ENCODE data around the gene TUFM. TPM values are rescaled to one million over a fixed set of nuclear protein-coding genes. Genes with fewer than 3 reads are reported as not detected.
A peak's percentile ranks its signal among the peaks of the same experiment; 100 is the strongest.

TUFM gene
- total and polyA plus RNA-seq, 2 experiments from 2014 or later: 192 to 248 TPM

DNA sequence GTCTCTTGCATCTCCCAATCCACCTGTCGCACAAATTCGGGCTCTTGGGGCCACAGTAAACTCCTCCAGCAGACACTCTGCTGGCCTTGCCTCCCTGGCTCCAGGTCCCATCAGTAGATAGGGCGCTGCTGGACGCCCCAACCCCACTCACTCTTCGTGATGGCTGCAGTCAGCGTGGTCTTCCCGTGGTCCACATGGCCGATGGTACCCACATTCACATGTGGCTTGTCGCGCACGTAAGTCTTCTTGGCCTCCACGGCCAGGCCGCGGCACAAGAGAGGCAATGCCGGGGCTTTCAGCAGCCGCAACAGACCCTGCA lies 428 bp downstream of the TUFM start (continued):
- TF ChIP-seq POLR2AphosphoS5 (IDR thresholded peaks at IDR 0.05; ENCODE audit: low read depth): no peak

DNA sequence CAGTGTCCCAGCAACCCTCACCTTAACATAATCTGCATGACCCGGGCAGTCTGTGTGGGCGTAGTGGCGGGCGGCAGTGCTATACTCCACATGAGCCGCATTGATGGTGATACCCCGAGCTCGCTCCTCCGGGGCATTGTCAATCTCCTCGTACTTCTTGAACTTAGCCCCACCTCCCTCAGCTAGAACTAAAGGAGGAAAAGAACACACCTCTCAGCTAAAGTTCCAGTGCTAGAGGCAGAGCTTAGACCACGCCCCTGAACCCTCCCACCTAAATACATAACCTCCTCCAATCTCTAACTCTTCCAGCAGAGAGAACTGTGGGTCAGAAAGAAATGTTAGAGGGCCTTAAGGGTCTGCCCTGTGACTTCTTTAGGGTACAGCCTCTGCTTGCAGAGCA lies 855 bp downstream of the TUFM start:
- peaks cover 23% of the 10 kb centered on the region for H3K36me3 ChIP-seq (ENCODE audit: insufficient read depth)
- DNase-seq (ENCODE audit: low spot score): peak; percentile 61

More for the DNA sequence above, 855 bp downstream of the TUFM start:
- peaks cover 7% of the 10 kb centered on the region for H4K20me1 ChIP-seq (replicated peaks; ENCODE audit: insufficient read depth)
- no peaks in the 10 kb centered on the region for H3K27me3 ChIP-seq (ENCODE audit: insufficient read depth)
- Mint-ChIP-seq H3K27ac (peak overlapping the region; percentile 96; the same call in 1 of the 2 replicates), H3K4me1 (peaks cover 10% of the 10 kb centered on the region; the same call in 2 of the 3 replicates), H3K9me3 (no peaks in the 10 kb centered on the region), H3K27me3 (ENCODE audit: insufficient read depth, low read depth, poor library complexity) (peaks cover 15% of the 10 kb centered on the region), H3K36me3 (ENCODE audit: low read depth) (peaks cover 51% of the 10 kb centered on the region), H3K4me3 (peak overlapping the region; percentile 98)
- H3K4me1 ChIP-seq (ENCODE audit: insufficient read depth): peaks cover 9% of the 10 kb centered on the region; the same call in 1 of the 2 replicates
- H3K4me3 ChIP-seq: peak overlapping the region; percentile 95
- no peak overlapping the region for H2AFZ ChIP-seq
- peak overlapping the region; percentile 98 for H3K4me2 ChIP-seq
- peaks cover 15% of the 10 kb centered on the region for H3K79me2 ChIP-seq (replicated peaks; ENCODE audit: insufficient read depth)
- peaks cover 19% of the 10 kb centered on the region; the same call in 1 of the 2 replicates for H3F3A ChIP-seq (replicated peaks; ENCODE audit: low read depth)
- TF ChIP-seq ZNF331 (CRISPR knock-in tag; IDR thresholded peaks at IDR 0.05; ENCODE audit: low read depth) (no peak), NANOG (IDR thresholded peaks at IDR 0.05; ENCODE audit: borderline replicate concordance) (no peak), JUNB (IDR thresholded peaks at IDR 0.05; ENCODE audit: unreplicated experiment) (no peak), CREB1 (CRISPR knock-in tag; IDR thresholded peaks at IDR 0.05; ENCODE audit: low read depth) (no peak), EZH2 (IDR thresholded peaks at IDR 0.05; ENCODE audit: low read depth, unreplicated experiment) (no peak), ZNF114 (CRISPR knock-in tag; IDR thresholded peaks at IDR 0.05) (no peak), EZH2phosphoT487 (IDR thresholded peaks at IDR 0.05; ENCODE audit: unreplicated experiment) (no peak), STAT1 (IDR thresholded peaks at IDR 0.05; ENCODE audit: unreplicated experiment) (no peak), POLR2AphosphoS5 (IDR thresholded peaks at IDR 0.05; ENCODE audit: low read depth) (no peak)
- TF ChIP-seq, protein P1, sequence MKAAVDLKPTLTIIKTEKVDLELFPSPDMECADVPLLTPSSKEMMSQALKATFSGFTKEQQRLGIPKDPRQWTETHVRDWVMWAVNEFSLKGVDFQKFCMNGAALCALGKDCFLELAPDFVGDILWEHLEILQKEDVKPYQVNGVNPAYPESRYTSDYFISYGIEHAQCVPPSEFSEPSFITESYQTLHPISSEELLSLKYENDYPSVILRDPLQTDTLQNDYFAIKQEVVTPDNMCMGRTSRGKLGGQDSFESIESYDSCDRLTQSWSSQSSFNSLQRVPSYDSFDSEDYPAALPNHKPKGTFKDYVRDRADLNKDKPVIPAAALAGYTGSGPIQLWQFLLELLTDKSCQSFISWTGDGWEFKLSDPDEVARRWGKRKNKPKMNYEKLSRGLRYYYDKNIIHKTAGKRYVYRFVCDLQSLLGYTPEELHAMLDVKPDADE (IDR thresholded peaks at IDR 0.05): no peak
- TF ChIP-seq, protein P2, sequence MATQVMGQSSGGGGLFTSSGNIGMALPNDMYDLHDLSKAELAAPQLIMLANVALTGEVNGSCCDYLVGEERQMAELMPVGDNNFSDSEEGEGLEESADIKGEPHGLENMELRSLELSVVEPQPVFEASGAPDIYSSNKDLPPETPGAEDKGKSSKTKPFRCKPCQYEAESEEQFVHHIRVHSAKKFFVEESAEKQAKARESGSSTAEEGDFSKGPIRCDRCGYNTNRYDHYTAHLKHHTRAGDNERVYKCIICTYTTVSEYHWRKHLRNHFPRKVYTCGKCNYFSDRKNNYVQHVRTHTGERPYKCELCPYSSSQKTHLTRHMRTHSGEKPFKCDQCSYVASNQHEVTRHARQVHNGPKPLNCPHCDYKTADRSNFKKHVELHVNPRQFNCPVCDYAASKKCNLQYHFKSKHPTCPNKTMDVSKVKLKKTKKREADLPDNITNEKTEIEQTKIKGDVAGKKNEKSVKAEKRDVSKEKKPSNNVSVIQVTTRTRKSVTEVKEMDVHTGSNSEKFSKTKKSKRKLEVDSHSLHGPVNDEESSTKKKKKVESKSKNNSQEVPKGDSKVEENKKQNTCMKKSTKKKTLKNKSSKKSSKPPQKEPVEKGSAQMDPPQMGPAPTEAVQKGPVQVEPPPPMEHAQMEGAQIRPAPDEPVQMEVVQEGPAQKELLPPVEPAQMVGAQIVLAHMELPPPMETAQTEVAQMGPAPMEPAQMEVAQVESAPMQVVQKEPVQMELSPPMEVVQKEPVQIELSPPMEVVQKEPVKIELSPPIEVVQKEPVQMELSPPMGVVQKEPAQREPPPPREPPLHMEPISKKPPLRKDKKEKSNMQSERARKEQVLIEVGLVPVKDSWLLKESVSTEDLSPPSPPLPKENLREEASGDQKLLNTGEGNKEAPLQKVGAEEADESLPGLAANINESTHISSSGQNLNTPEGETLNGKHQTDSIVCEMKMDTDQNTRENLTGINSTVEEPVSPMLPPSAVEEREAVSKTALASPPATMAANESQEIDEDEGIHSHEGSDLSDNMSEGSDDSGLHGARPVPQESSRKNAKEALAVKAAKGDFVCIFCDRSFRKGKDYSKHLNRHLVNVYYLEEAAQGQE (IDR thresholded peaks at IDR 0.05; ENCODE audit: unreplicated experiment): no peak
- TF ChIP-seq, protein P3, sequence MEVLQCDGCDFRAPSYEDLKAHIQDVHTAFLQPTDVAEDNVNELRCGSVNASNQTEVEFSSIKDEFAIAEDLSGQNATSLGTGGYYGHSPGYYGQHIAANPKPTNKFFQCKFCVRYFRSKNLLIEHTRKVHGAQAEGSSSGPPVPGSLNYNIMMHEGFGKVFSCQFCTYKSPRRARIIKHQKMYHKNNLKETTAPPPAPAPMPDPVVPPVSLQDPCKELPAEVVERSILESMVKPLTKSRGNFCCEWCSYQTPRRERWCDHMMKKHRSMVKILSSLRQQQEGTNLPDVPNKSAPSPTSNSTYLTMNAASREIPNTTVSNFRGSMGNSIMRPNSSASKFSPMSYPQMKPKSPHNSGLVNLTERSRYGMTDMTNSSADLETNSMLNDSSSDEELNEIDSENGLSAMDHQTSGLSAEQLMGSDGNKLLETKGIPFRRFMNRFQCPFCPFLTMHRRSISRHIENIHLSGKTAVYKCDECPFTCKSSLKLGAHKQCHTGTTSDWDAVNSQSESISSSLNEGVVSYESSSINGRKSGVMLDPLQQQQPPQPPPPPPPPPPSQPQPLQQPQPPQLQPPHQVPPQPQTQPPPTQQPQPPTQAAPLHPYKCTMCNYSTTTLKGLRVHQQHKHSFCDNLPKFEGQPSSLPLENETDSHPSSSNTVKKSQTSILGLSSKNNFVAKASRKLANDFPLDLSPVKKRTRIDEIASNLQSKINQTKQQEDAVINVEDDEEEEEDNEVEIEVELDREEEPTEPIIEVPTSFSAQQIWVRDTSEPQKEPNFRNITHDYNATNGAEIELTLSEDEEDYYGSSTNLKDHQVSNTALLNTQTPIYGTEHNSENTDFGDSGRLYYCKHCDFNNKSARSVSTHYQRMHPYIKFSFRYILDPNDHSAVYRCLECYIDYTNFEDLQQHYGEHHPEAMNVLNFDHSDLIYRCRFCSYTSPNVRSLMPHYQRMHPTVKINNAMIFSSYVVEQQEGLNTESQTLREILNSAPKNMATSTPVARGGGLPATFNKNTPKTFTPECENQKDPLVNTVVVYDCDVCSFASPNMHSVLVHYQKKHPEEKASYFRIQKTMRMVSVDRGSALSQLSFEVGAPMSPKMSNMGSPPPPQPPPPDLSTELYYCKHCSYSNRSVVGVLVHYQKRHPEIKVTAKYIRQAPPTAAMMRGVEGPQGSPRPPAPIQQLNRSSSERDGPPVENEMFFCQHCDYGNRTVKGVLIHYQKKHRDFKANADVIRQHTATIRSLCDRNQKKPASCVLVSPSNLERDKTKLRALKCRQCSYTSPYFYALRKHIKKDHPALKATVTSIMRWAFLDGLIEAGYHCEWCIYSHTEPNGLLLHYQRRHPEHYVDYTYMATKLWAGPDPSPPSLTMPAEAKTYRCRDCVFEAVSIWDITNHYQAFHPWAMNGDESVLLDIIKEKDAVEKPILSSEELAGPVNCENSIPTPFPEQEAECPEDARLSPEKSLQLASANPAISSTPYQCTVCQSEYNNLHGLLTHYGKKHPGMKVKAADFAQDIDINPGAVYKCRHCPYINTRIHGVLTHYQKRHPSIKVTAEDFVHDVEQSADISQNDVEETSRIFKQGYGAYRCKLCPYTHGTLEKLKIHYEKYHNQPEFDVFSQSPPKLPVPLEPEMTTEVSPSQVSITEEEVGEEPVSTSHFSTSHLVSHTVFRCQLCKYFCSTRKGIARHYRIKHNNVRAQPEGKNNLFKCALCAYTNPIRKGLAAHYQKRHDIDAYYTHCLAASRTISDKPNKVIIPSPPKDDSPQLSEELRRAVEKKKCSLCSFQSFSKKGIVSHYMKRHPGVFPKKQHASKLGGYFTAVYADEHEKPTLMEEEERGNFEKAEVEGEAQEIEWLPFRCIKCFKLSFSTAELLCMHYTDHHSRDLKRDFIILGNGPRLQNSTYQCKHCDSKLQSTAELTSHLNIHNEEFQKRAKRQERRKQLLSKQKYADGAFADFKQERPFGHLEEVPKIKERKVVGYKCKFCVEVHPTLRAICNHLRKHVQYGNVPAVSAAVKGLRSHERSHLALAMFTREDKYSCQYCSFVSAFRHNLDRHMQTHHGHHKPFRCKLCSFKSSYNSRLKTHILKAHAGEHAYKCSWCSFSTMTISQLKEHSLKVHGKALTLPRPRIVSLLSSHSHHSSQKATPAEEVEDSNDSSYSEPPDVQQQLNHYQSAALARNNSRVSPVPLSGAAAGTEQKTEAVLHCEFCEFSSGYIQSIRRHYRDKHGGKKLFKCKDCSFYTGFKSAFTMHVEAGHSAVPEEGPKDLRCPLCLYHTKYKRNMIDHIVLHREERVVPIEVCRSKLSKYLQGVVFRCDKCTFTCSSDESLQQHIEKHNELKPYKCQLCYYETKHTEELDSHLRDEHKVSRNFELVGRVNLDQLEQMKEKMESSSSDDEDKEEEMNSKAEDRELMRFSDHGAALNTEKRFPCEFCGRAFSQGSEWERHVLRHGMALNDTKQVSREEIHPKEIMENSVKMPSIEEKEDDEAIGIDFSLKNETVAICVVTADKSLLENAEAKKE (CRISPR knock-in tag; IDR thresholded peaks at IDR 0.05): no peak
- TF ChIP-seq, protein P4, sequence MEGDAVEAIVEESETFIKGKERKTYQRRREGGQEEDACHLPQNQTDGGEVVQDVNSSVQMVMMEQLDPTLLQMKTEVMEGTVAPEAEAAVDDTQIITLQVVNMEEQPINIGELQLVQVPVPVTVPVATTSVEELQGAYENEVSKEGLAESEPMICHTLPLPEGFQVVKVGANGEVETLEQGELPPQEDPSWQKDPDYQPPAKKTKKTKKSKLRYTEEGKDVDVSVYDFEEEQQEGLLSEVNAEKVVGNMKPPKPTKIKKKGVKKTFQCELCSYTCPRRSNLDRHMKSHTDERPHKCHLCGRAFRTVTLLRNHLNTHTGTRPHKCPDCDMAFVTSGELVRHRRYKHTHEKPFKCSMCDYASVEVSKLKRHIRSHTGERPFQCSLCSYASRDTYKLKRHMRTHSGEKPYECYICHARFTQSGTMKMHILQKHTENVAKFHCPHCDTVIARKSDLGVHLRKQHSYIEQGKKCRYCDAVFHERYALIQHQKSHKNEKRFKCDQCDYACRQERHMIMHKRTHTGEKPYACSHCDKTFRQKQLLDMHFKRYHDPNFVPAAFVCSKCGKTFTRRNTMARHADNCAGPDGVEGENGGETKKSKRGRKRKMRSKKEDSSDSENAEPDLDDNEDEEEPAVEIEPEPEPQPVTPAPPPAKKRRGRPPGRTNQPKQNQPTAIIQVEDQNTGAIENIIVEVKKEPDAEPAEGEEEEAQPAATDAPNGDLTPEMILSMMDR (conservative IDR thresholded peaks at IDR 0.05; ENCODE audit: low read depth in 2 of 2): no peak
- peak; percentile 33 for ATAC-seq
- peak overlapping the region; percentile 87; the same call in 1 of the 2 replicates for H3K27ac ChIP-seq (ENCODE audit: low read depth)
- no peaks in the 10 kb centered on the region for H3K9me2 ChIP-seq (ENCODE audit: insufficient read depth)
